Astrocyte (in vitro differentiated cells and primary cell): ENCODE results near the gene VPS11. TPM values are rescaled to one million over a fixed set of nuclear protein-coding genes. Genes with fewer than 3 reads are reported as not detected.

Source experiments
- DNase-seq: peaks from one replicate; pipeline ENCODE4 v3.0.0-alpha.2; 2010; ENCODE audit warnings: low read depth
- FAIRE-seq: peaks from 2 replicates; lab custom pipeline; 2011; peaks lifted over from hg19 to GRCh38; lab: Jason Lieb, UNC
- H2AFZ ChIP-seq: 2 replicates; pipeline ENCODE4 v1.6.0; 2012; ENCODE audit warnings: low read depth, low read length, inconsistent platforms
- H3K27ac ChIP-seq: 2 replicates; pipeline ENCODE4 v1.5.1; 2011; ENCODE audit warnings: low read depth, low read length, inconsistent platforms
- H3K27me3 ChIP-seq: 2 replicates; pipeline ENCODE4 v1.6.0; 2011; ENCODE audit warnings: low read length, inconsistent platforms; ENCODE audit not compliant: insufficient read depth
- H3K36me3 ChIP-seq: 2 replicates; pipeline ENCODE4 v1.5.1; 2011; ENCODE audit warnings: low read length, inconsistent platforms; ENCODE audit not compliant: insufficient read depth
- H3K4me1 ChIP-seq: 2 replicates; pipeline ENCODE4 v1.5.1; 2011; ENCODE audit warnings: low read length, inconsistent platforms; ENCODE audit not compliant: insufficient read depth
- H3K4me2 ChIP-seq: 2 replicates; pipeline ENCODE4 v1.6.0; 2012; ENCODE audit warnings: low read length, inconsistent platforms
- H3K4me3 ChIP-seq: 2 replicates; pipeline ENCODE4 v1.5.1; 2011; ENCODE audit warnings: low read depth, mild to moderate bottlenecking, low read length, inconsistent platforms; ENCODE audit not compliant: insufficient read depth
- H3K79me2 ChIP-seq: 2 replicates; pipeline ENCODE4 v1.6.0; 2012; ENCODE audit warnings: mild to moderate bottlenecking, low read length, inconsistent platforms; ENCODE audit not compliant: insufficient read depth
- H3K9ac ChIP-seq: 2 replicates; pipeline ENCODE4 v1.6.0; 2012; ENCODE audit warnings: mild to moderate bottlenecking, low read length, inconsistent platforms
- H3K9me3 ChIP-seq: 2 replicates; pipeline ENCODE4 v1.5.1; 2012; ENCODE audit warnings: low read depth, mild to moderate bottlenecking, low read length, inconsistent platforms; ENCODE audit not compliant: insufficient read depth
- H4K20me1 ChIP-seq: 2 replicates; pipeline ENCODE4 v1.6.0; 2012; ENCODE audit warnings: low read length, inconsistent platforms; ENCODE audit not compliant: insufficient read depth
- H3K27ac Mint-ChIP-seq: one replicate; pipeline ENCODE4 v1.8.0; 2021; ENCODE audit warnings: mild to moderate bottlenecking, mixed read lengths; ENCODE audit not compliant: unreplicated experiment
- H3K27me3 Mint-ChIP-seq: one replicate; pipeline ENCODE4 v1.8.0; 2021; ENCODE audit warnings: low read depth, mixed read lengths; ENCODE audit not compliant: unreplicated experiment
- H3K36me3 Mint-ChIP-seq: one replicate; pipeline ENCODE4 v1.8.0; 2021; ENCODE audit warnings: low read depth, mixed read lengths; ENCODE audit not compliant: unreplicated experiment
- H3K4me1 Mint-ChIP-seq: one replicate; pipeline ENCODE4 v1.8.0; 2021; ENCODE audit warnings: low read depth, mixed read lengths; ENCODE audit not compliant: unreplicated experiment
- H3K4me3 Mint-ChIP-seq: one replicate; pipeline ENCODE4 v1.8.0; 2021; ENCODE audit warnings: mild to moderate bottlenecking, moderate library complexity, mixed read lengths; ENCODE audit not compliant: unreplicated experiment
- H3K9me3 Mint-ChIP-seq: one replicate; pipeline ENCODE4 v1.8.0; 2021; ENCODE audit warnings: mild to moderate bottlenecking, mixed read lengths; ENCODE audit not compliant: unreplicated experiment
- CTCF ChIP-seq: IDR thresholded peaks from 2 replicates; pipeline ENCODE4 v1.5.1; 2011; ENCODE audit warnings: low read depth, mild to moderate bottlenecking, inconsistent platforms, low read length, moderate library complexity; ENCODE audit not compliant: insufficient read depth
- EZH2 ChIP-seq: IDR thresholded peaks from 2 replicates; pipeline ENCODE4 v1.6.1; 2012; ENCODE audit warnings: mild to moderate bottlenecking, low read length, inconsistent platforms; ENCODE audit not compliant: insufficient read depth
- total RNA-seq: library from RNA; stranded (reverse); gene quantifications from 2 replicates; pipeline ENCODE4 v1.2.1, GENCODE V29; 2021

The VPS11 gene
- total RNA-seq, 1 donor from 2014 or later: 24.0 TPM

DNA sequence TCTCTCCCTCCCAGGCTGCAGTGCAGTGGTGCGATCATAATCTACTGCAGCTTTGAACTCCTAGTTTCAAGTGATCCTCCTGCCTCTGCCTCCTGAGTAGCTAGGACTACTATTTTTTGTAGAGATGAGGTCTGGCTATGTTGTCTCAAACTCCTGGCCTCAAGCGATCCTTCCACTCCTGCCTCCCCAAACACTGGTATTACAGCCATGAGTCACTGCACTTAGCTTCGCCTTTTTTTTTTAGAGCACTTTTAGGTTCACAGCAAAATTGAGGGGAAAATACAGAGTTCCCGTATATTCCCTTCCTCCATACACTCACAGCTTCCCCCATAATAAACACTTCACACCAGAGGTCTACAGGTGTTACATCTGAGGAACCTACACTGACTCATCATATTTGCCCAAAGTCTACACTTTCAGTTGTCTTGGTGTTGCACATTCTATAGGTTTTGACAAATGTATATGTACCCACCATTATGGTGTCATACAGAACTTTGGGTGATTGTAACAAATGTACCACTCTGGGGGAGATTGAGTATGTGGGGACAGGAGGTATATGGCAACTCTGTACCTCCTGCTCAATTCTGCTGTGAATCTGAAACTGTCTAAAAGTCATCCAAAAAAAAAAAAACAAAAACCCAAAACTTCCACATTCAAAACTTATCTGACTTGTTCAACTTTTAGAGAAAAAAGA, 25.6 kb upstream of the VPS11 start:
- no peak for DNase-seq
- H3K9ac ChIP-seq: no peak overlapping the region
- no peaks in the 10 kb centered on the region for H3K27me3 ChIP-seq
- no peaks in the 10 kb centered on the region for H3K79me2 ChIP-seq
- no peak overlapping the region for H3K4me2 ChIP-seq
- no peak overlapping the region for H3K27ac ChIP-seq
- H4K20me1 ChIP-seq: peaks cover 24% of the 10 kb centered on the region
- peaks cover 12% of the 10 kb centered on the region for H3K36me3 ChIP-seq
- H3K4me3 ChIP-seq: no peak overlapping the region
- Mint-ChIP-seq H3K36me3 (peaks cover 6% of the 10 kb centered on the region), H3K27me3 (no peaks in the 10 kb centered on the region), H3K4me1 (peaks cover 4% of the 10 kb centered on the region), H3K4me3 (no peak overlapping the region), H3K27ac (no peak overlapping the region), H3K9me3 (no peaks in the 10 kb centered on the region)
- FAIRE-seq: no peak
- H3K4me1 ChIP-seq: no peaks in the 10 kb centered on the region
- H3K9me3 ChIP-seq: no peaks in the 10 kb centered on the region
- no peak overlapping the region for H2AFZ ChIP-seq
- no peak for TF ChIP-seq CTCF
- TF ChIP-seq EZH2: no peak

DNA sequence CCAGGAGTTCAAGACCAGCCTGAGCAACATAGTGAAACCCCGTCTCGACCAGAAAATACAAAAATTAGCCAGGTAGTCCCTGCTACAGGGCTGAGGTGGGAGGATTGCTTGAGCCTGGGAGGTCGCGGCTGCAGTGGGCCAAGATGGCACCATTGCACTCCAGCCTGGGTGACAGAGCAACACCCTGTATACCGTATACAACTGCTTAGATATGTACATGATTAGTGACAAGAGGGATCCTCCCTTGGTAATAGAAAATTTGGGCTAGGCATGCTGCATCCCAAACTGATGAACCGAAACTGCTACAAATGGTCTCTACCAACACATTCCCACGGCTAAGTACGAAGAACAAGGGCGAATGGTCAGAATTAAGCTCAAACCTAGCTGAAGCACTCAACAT, 24.7 kb upstream of the VPS11 start:
- Mint-ChIP-seq H3K4me3 (no peak overlapping the region), H3K4me1 (peaks cover 4% of the 10 kb centered on the region), H3K9me3 (no peaks in the 10 kb centered on the region), H3K27ac (no peak overlapping the region), H3K27me3 (no peaks in the 10 kb centered on the region), H3K36me3 (peaks cover 15% of the 10 kb centered on the region)
- Histone ChIP-seq H4K20me1 (peaks cover 33% of the 10 kb centered on the region), H3K4me3 (no peak overlapping the region), H3K4me2 (no peak overlapping the region), H3K79me2 (no peaks in the 10 kb centered on the region), H3K9me3 (no peaks in the 10 kb centered on the region), H3K36me3 (peaks cover 12% of the 10 kb centered on the region), H3K27me3 (no peaks in the 10 kb centered on the region), H2AFZ (no peak overlapping the region), H3K9ac (no peak overlapping the region), H3K4me1 (no peaks in the 10 kb centered on the region), H3K27ac (no peak overlapping the region)
- TF ChIP-seq CTCF: no peak
- TF ChIP-seq EZH2: no peak
- DNase-seq (no peak), FAIRE-seq (no peak)

- H2AFZ ChIP-seq: no peak overlapping the region
- no peak overlapping the region for H3K4me3 ChIP-seq
- H3K9me3 Mint-ChIP-seq: no peaks in the 10 kb centered on the region
- no peaks in the 10 kb centered on the region for H3K27me3 Mint-ChIP-seq
- peaks cover 4% of the 10 kb centered on the region for H3K4me1 Mint-ChIP-seq
- H3K27ac ChIP-seq: no peak overlapping the region
- no peak for FAIRE-seq
- H3K36me3 Mint-ChIP-seq: peaks cover 25% of the 10 kb centered on the region
- no peak overlapping the region for H3K9ac ChIP-seq
- peaks cover 47% of the 10 kb centered on the region for H4K20me1 ChIP-seq
- peaks cover 24% of the 10 kb centered on the region for H3K36me3 ChIP-seq
- H3K4me3 Mint-ChIP-seq: peak overlapping the region; percentile 20
- H3K27me3 ChIP-seq: no peaks in the 10 kb centered on the region
- H3K9me3 ChIP-seq: no peaks in the 10 kb centered on the region
- TF ChIP-seq CTCF (no peak), EZH2 (no peak)
- H3K4me1 ChIP-seq: no peaks in the 10 kb centered on the region
- H3K27ac Mint-ChIP-seq: no peak overlapping the region
- no peak for DNase-seq
- H3K4me2 ChIP-seq: no peak overlapping the region
- H3K79me2 ChIP-seq: no peaks in the 10 kb centered on the region
Observed at GRCh38 chr11:119044708-119045107, 22.9 kb upstream of the VPS11 start.
